Small intestine (tissue), 7 donors: Measurements from ENCODE around the gene ATP6V1C2. TPM values are rescaled to one million over a fixed set of nuclear protein-coding genes. Genes with fewer than 3 reads are reported as not detected.

Source experiments
- DNase-seq, 2 donors: peaks; one replicate each; pipeline versions ENCODE4 v3.0.0 to v3.0.0-alpha.2; 2013
- FAIRE-seq: peaks from 2 replicates; lab custom pipeline; 2012; peaks lifted over from hg19 to GRCh38; lab: Jason Lieb, UNC
- H3K27ac ChIP-seq, 3 donors: one replicate each; pipeline ENCODE4 v1.5.1; 2013; ENCODE audit warnings: low read length in 2 of 3, mild to moderate bottlenecking in 2 of 3, control low read depth in 1 of 3, inconsistent platforms in 1 of 3, low read depth in 1 of 3, moderate library complexity in 1 of 3
- H3K27me3 ChIP-seq, 3 donors: one replicate each; pipeline ENCODE4 v1.6.1; 2013; ENCODE audit warnings: low read length in 3 of 3, inconsistent platforms in 1 of 3; ENCODE audit not compliant: control insufficient read depth in 3 of 3, insufficient read depth in 3 of 3
- H3K36me3 ChIP-seq, 3 donors: one replicate each; pipeline ENCODE4 v1.6.1; 2013; ENCODE audit warnings: low read length in 3 of 3, inconsistent platforms in 1 of 3, low read depth in 1 of 3, mild to moderate bottlenecking in 1 of 3, moderate library complexity in 1 of 3; ENCODE audit not compliant: control insufficient read depth in 3 of 3, insufficient read depth in 2 of 3
- H3K4me1 ChIP-seq, 3 donors: one replicate each; pipeline ENCODE4 v1.6.1; 2013; ENCODE audit warnings: low read length in 2 of 3, inconsistent platforms in 1 of 3, low read depth in 1 of 3, mild to moderate bottlenecking in 1 of 3, moderate library complexity in 1 of 3; ENCODE audit not compliant: control insufficient read depth in 3 of 3, insufficient read depth in 2 of 3
- H3K4me3 ChIP-seq, 3 donors: one replicate each; pipeline ENCODE4 v1.5.1; 2013; ENCODE audit warnings: low read length in 3 of 3, control low read depth in 1 of 3, inconsistent platforms in 1 of 3, low read depth in 1 of 3, mild to moderate bottlenecking in 1 of 3, moderate library complexity in 1 of 3
- H3K9me3 ChIP-seq, 2 donors: one replicate each; pipeline ENCODE4 v1.6.1; 2013; ENCODE audit warnings: low read depth in 1 of 2, low read length in 1 of 2; ENCODE audit not compliant: control insufficient read depth in 2 of 2, insufficient read depth in 1 of 2
- WGBS, 3 donors: extraction: QIAGEN DNeasy Blood & Tissue Kit; methylation state at CpG; one replicate each; pipeline ENCODE4 v1.1.7; 2013; 5-methylcytosine and 5-hydroxymethylcytosine counted together
- polyA plus RNA-seq, 4 donors: library from polyadenylated mRNA; stranded (reverse) in 3 of 4; unstranded in 1 of 4; fragments of 200-250 nt in 3 of 4; fragments of 120-200 nt in 1 of 4; gene quantifications; one replicate each; pipeline versions ENCODE4 v1.2.1 to v1.2.3, GENCODE V29; 2013
- donor health status: healthy with polysubstance abuse.
- donor health status: control.
- donor health status: control.
- donor health status: Bipolar disorder and iron deficiency.
- donor health status: healthy.

ATP6V1C2 gene
- polyA plus RNA-seq, 4 donors, result 0.22 to 3.6 (median 0.92) TPM

DNA sequence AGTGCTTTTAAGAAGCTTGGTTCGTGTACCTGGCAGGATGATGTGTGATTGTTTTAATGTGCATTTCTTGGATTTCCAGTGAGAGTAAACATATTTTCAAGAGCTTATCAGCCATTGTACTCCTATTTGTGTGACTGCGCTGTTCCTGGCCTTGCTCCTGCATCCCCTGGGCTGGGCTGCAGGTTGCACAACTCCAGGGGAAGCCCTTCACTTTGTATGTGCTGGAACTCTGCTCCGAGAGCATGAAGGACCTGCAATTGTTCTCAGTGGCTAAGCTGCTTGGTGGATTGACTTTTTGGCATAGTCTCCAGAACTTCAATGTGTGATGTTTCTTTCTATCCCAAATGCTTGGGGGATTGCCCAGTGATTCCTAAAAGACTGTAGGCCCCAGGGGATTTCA is 18.8 kb downstream of the ATP6V1C2 start:
- no peak for FAIRE-seq
- no peaks in the 10 kb centered on the region for H3K36me3 ChIP-seq
- no peaks in the 10 kb centered on the region for H3K27me3 ChIP-seq

GRCh38 chr2:10741139-10741538 is 19.7 kb downstream of the ATP6V1C2 start:
- Histone ChIP-seq H3K4me3 (no peak overlapping the region), H3K27ac (no peak overlapping the region), H3K36me3 (no peaks in the 10 kb centered on the region), H3K9me3 (no peaks in the 10 kb centered on the region), H3K4me1 (no peaks in the 10 kb centered on the region), H3K27me3 (no peaks in the 10 kb centered on the region)
- DNase-seq (no peak), FAIRE-seq (no peak)
- WGBS, 3 donors, result 49 to 60% (median 59%) methylated on average over 2 of the region's 2 CpGs

More for the DNA sequence above, 18.8 kb downstream of the ATP6V1C2 start:
- WGBS, 3 donors, result 80 to 91% (median 90%) methylated on average over 3 of the region's 3 CpGs
- H3K4me1 ChIP-seq, result no peaks in the 10 kb centered on the region
- no peak overlapping the region for H3K4me3 ChIP-seq
- H3K9me3 ChIP-seq, result no peaks in the 10 kb centered on the region
- no peak overlapping the region for H3K27ac ChIP-seq
- no peak for DNase-seq

DNA sequence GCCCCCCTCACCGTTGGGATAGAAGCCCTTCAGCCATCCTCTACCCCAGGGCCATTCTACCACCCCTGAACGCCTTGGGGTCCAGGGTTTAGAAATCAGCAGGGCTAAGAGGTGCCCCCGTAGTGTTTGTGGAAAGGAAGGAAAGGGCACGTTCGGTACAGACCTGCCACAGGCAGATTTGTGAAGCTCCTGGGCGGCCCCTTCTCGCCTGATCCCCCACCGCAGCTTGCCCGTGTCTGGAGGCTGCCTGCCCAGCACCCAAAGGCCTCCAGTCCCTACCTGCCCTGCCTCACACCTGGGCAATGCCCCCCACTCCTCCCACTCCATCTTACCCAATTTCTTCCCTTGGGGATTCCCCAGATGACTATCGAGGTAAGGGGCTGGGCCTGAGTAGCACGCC is 21.2 kb downstream of the ATP6V1C2 start:
- H3K27ac ChIP-seq, result no peak overlapping the region
- FAIRE-seq (no peak), DNase-seq (no peak)
- H3K4me3 ChIP-seq, result no peak overlapping the region
- H3K27me3 ChIP-seq, result no peaks in the 10 kb centered on the region
- H3K4me1 ChIP-seq, result no peaks in the 10 kb centered on the region
- no peaks in the 10 kb centered on the region for H3K9me3 ChIP-seq
- WGBS, 3 donors, result 71 to 85% (median 74%) methylated on average over 11 of the region's 11 CpGs
- H3K36me3 ChIP-seq, result no peaks in the 10 kb centered on the region

GRCh38 chr2:10750610-10751009 is 29.2 kb downstream of the ATP6V1C2 start:
- H3K36me3 ChIP-seq, result no peaks in the 10 kb centered on the region
- no peak overlapping the region for H3K4me3 ChIP-seq
- H3K4me1 ChIP-seq, result peaks cover 0 to 2% (median 0%) of the 10 kb centered on the region in 3 donors
- FAIRE-seq (no peak), DNase-seq (no peak)
- H3K9me3 ChIP-seq, result no peaks in the 10 kb centered on the region
- H3K27ac ChIP-seq, result no peak overlapping the region
- H3K27me3 ChIP-seq, result peaks cover 0 to 2% (median 0%) of the 10 kb centered on the region in 3 donors
- 80 to 85% (median 83%) methylated on average over 6 of the region's 6 CpGs for WGBS, 3 donors

- WGBS, 3 donors, result 34 to 62% (median 35%) methylated on average over 5 of the region's 5 CpGs
- peaks cover 0 to 2% (median 0%) of the 10 kb centered on the region in 3 donors for H3K27me3 ChIP-seq
- H3K4me3 ChIP-seq, result no peak overlapping the region
- no peaks in the 10 kb centered on the region for H3K36me3 ChIP-seq
- FAIRE-seq, result no peak
- DNase-seq, result peak; percentile 78 to 83
- peaks cover 0 to 2% (median 0%) of the 10 kb centered on the region in 3 donors for H3K4me1 ChIP-seq
- H3K9me3 ChIP-seq, result no peaks in the 10 kb centered on the region
- no peak overlapping the region for H3K27ac ChIP-seq
Measured at GRCh38 chr2:10752236-10752635, 30.8 kb downstream of the ATP6V1C2 start.

- Histone ChIP-seq H3K27ac (no peak overlapping the region), H3K4me3 (no peak overlapping the region), H3K36me3 (no peaks in the 10 kb centered on the region), H3K9me3 (no peaks in the 10 kb centered on the region), H3K27me3 (peaks cover 0 to 2% (median 0%) of the 10 kb centered on the region in 3 donors), H3K4me1 (peaks cover 0 to 2% (median 0%) of the 10 kb centered on the region in 3 donors)
- no peak for DNase-seq
- no peak for FAIRE-seq
- WGBS, 3 donors, result 48 to 54% (median 53%) methylated on average over 7 of the region's 7 CpGs
Measured at GRCh38 chr2:10753156-10753555, 31.7 kb downstream of the ATP6V1C2 start.

DNA sequence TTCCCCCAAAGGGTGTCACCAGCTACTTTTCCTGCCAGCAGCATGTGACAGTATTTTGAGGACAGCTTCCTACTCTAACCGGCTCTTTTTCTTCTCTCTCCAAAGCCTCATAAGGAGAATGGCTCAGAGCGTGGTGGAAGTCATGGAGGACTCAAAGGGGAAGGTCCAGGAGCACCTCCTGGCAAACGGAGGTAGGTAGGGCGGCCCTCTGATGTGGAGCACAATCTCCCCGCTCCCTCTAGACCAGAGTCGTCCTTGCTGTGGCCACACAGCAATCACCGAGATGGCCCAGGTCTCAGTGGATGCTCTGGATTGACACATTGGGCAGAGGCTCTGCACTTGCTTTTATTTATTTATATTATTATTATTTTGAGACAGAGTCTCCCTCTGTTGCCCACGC is 32.4 kb downstream of the ATP6V1C2 start:
- Histone ChIP-seq H3K36me3 (no peaks in the 10 kb centered on the region), H3K4me3 (no peak overlapping the region), H3K4me1 (peaks cover 0 to 5% (median 0%) of the 10 kb centered on the region in 3 donors), H3K9me3 (no peaks in the 10 kb centered on the region), H3K27me3 (peaks cover 0 to 2% (median 0%) of the 10 kb centered on the region in 3 donors), H3K27ac (no peak overlapping the region)
- DNase-seq (no peak), FAIRE-seq (no peak)
- 86 to 95% (median 86%) methylated on average over 8 of the region's 8 CpGs for WGBS, 3 donors

GRCh38 chr2:10755621-10756020 is 34.2 kb downstream of the ATP6V1C2 start:
- no peak for FAIRE-seq
- peaks cover 0 to 19% (median 0%) of the 10 kb centered on the region in 3 donors for H3K4me1 ChIP-seq

GRCh38 chr2:10757814-10758286 is 36.4 kb downstream of the ATP6V1C2 start:
- FAIRE-seq, result no peak
- Histone ChIP-seq H3K36me3 (no peaks in the 10 kb centered on the region), H3K27ac (no peak overlapping the region), H3K27me3 (no peaks in the 10 kb centered on the region), H3K4me3 (no peak overlapping the region), H3K4me1 (peaks cover 0 to 17% (median 0%) of the 10 kb centered on the region in 3 donors), H3K9me3 (no peaks in the 10 kb centered on the region)
- DNase-seq, result no peak
- WGBS, 3 donors, result 90 to 92% (median 90%) methylated on average over 6 of the region's 6 CpGs

More at GRCh38 chr2:10755621-10756020, 34.2 kb downstream of the ATP6V1C2 start:
- Histone ChIP-seq H3K36me3 (no peaks in the 10 kb centered on the region), H3K27me3 (no peaks in the 10 kb centered on the region), H3K9me3 (no peaks in the 10 kb centered on the region), H3K27ac (no peak overlapping the region), H3K4me3 (no peak overlapping the region)
- 71 to 86% (median 80%) methylated on average over 7 of the region's 7 CpGs for WGBS, 3 donors
- no peak for DNase-seq
